GM18517 (cell line): ENCODE data around the gene NEDD9.

Source experiments
- ATAC-seq: cut with Tn5 transposase; IDR thresholded peaks from one replicate; pipeline ENCODE4 v1.9.1; 2021; ENCODE audit warnings: mild to moderate bottlenecking, moderate library complexity; ENCODE audit not compliant: unreplicated experiment

NEDD9 gene

DNA sequence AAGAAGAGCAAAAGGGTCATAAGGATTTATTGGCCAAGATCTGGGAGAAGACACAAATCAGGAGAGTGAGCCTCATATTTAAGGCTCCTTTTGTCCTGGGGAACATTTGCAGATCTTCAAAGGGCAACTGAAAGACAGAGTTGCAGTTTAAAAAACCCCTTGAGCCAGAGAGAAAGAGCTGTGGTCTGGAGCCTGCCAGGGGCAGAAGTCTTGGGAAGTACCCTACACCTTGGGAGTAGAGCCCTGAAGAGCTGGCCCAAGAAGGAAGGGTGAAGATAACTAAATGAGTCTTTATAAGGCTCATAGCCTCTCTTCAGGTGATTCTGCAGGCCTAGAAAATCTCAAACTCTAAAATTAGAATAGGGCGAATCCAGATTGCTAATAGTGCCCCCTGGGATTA, 81.0 kb downstream of the NEDD9 start:
- ATAC-seq, result no peak

- ATAC-seq, result no peak
Observed at GRCh38 chr6:11149551-11149950, 82.9 kb downstream of the NEDD9 start.

GRCh38 chr6:11146117-11146826, 86.2 kb downstream of the NEDD9 start:
- no peak for ATAC-seq

DNA sequence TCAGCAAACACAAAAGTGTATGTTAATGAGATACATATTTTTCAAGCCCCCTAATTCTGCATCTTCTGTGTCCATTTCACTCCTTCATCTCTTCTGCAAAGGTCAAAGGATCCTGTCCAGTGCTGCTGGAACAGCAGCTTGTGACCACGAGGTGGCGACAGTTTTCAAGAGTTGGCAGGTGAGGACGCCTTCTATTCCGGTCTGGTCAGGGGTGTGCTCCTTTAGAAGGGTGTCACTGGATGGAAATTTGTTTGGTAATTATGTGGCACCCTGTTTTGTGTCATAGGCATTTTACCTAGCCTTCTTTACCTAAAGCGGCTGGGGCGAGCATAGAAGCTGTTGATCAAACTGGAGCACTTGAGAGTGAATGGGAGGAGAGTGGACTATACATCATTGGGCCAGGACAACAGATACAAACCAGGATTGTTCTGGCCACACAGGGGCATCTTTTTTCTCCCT, 88.0 kb downstream of the NEDD9 start:
- peak; percentile 83 for ATAC-seq

- no peak for ATAC-seq
Observed at GRCh38 chr6:11143394-11144371, 88.8 kb downstream of the NEDD9 start.

DNA sequence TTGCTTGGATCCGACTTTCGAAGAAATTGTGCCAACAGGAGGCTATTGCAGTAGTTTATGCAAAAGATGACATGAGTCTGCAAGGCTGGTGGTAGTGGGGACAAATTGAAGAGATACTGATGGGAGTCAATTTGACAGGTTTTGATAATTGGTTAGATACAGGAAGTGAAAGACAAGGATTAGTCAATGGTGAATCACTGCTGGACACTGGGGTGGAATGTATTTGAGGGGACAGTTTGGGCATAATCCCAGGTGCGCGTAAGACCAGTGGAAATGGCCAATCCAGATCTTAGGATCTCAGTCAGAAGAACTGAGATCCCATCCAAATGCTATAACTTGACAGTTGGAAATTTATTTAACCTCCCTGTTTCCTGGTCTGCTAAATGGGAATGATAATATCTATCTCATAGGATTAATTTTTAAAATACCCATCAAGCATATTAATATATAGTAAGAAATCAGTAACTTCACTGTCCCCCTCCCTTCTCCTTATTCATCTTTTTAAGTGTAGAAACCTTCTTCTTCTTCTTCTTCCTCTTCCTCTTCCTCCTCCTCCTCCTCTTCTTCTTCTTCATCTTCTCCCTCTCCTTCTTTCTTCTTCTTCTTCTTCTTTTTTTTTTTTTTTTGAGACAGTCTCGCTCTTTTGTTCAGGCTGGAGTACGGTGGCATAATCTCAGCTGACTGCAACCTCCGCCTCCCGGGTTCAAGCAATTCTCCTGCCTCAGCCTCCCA, 90.0 kb downstream of the NEDD9 start:
- no peak for ATAC-seq

- no peak for ATAC-seq
Observed at GRCh38 chr6:11141295-11141694, 91.2 kb downstream of the NEDD9 start.

DNA sequence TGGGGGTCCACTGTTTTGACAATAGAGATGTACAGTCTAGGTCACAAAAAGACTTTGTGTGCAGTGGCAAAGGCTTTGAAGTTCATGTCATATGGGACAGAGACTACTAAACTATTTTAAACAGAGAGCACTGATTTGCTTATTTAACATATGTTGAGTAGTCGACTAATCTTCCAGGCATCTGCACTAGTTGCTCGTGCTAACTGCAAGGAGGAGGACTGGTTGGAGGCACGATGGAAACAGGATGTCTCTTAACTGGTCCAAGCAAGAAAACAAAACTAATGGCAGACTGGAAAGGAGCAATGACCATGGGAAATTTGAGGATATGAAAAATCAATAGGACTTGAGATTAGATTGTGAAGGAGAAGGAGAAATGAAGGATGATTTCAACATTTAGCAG, 92.4 kb downstream of the NEDD9 start:
- ATAC-seq, result no peak

DNA sequence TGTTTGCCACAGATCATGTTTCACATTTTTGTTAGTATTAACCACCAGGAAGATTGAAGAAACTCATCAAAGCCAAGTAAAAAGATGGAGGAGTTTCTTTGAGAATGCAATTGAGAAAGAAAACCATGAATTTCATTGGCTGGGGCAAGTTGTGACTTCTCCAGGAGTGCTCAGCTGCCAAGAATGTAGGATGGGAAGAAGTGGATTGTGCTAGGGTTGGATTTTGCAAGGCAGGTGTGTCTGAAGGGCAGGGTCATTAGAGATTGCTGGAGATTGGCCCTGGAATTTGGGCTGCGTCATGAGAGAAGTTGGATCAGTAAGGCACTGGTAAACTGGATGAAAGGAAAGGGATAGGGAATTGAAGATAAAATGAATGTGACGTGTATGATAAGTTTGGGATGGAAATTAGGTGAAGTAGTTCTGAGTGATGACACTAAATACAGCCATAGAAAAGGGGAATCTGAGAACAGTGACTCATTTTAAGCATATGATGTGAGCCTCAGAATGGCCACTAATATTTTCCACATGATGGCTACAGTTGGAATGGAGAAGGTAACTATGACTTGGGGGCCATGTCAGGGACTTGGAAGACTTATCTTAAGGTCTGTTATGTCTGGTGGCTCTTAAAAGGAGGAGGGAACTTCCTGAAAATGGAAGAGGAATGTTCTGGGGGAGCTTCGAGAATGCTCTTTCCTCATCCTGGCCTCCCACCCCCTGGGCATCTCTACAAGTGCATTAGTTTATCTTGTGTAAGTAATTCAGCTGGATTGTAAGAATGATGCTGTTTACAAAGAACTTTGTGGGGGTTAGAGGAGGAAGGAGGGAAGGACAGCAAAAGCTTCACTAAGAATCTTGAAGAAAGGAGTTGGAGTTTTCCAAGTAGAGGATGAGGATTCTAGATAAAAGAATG, 93.2 kb downstream of the NEDD9 start:
- no peak for ATAC-seq

DNA sequence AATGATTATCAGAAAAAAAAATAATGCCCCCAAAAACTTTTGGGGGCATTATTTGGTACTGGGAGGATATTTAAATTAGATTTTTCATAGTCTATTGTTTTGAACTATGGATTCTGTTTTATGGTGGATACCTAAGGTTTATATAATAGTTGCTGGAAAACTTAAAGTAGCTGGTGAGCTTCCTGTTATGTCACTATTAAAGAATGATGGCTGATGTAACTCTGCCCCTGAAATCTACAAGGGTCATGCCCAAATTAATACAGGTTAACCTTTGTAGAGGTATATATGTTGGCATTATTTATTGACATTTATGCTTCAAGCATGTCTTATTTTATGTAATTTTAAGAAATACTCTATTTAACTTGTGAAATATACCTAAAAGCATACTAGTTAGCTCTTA, 95.7 kb downstream of the NEDD9 start:
- no peak for ATAC-seq
